Measurements from ENCODE around the gene ABAT.

Gene ABAT

GRCh38 chr16:8674413-8675022 lies at the start of gene ABAT:
Gene ABAT, plus strand, starts transcription at chr16:8674617. Its CDS starts 61,123 bp downstream, at chr16:8735740.
- peak; percentile 34 for DNase-seq

- DNase-seq: no peak
Observed at GRCh38 chr16:8625491-8626087, 48.8 kb upstream of the ABAT start.

GRCh38 chr16:8626946-8627345 lies 47.5 kb upstream of the ABAT start:
- no peak for DNase-seq

- DNase-seq: no peak
Observed at GRCh38 chr16:8627456-8627855, 47.0 kb upstream of the ABAT start.

- DNase-seq: no peak
Observed at GRCh38 chr16:8628981-8629725, 45.3 kb upstream of the ABAT start.

GRCh38 chr16:8630255-8630953 lies 44.0 kb upstream of the ABAT start:
- DNase-seq: no peak

- DNase-seq: no peak
Observed at GRCh38 chr16:8631373-8631772, 43.0 kb upstream of the ABAT start.

GRCh38 chr16:8631818-8632465 lies 42.5 kb upstream of the ABAT start:
- no peak for DNase-seq

GRCh38 chr16:8632675-8633182 lies 41.7 kb upstream of the ABAT start:
- no peak for DNase-seq

- no peak for DNase-seq
Observed at GRCh38 chr16:8634991-8635736, 39.3 kb upstream of the ABAT start.

- DNase-seq: no peak
Observed at GRCh38 chr16:8639694-8640093, 34.7 kb upstream of the ABAT start.

- DNase-seq: no peak
Observed at GRCh38 chr16:8641671-8642070, 32.7 kb upstream of the ABAT start.

GRCh38 chr16:8642146-8642545 lies 32.3 kb upstream of the ABAT start:
- DNase-seq: no peak

- no peak for DNase-seq
Observed at GRCh38 chr16:8644211-8645140, 29.9 kb upstream of the ABAT start.

GRCh38 chr16:8645141-8645521 lies 29.3 kb upstream of the ABAT start:
- DNase-seq: no peak

- DNase-seq: no peak
Observed at GRCh38 chr16:8645831-8646230, 28.6 kb upstream of the ABAT start.

- DNase-seq: no peak
Observed at GRCh38 chr16:8646326-8647053, 27.9 kb upstream of the ABAT start.

- no peak for DNase-seq
Observed at GRCh38 chr16:8647721-8648318, 26.6 kb upstream of the ABAT start.

GRCh38 chr16:8648877-8649276 lies 25.5 kb upstream of the ABAT start:
- DNase-seq: no peak
